GM12873 (cell line): ENCODE results near the gene NELFCD.

Source experiments
- CTCF ChIP-seq: IDR thresholded peaks from 2 replicates; pipeline ENCODE4 v1.5.1; 2012; ENCODE audit warnings: low read depth, mild to moderate bottlenecking, moderate library complexity, low read length, control low read depth; ENCODE audit not compliant: insufficient read depth; ENCODE audit errors: missing control alignments

Gene NELFCD

GRCh38 chr20:58980711-58981627, at the start of gene NELFCD:
Gene NELFCD, plus strand, starts transcription at chr20:58981256. Its CDS starts 54 bp downstream, at chr20:58981310.
- TF ChIP-seq CTCF: no peak

- TF ChIP-seq CTCF: no peak
Observed at GRCh38 chr20:58932170-58932569, 48.9 kb upstream of the NELFCD start.

GRCh38 chr20:58938078-58938477, 43.0 kb upstream of the NELFCD start:
- TF ChIP-seq CTCF: no peak

GRCh38 chr20:58938541-58938940, 42.5 kb upstream of the NELFCD start:
- TF ChIP-seq CTCF: no peak

- TF ChIP-seq CTCF: no peak
Observed at GRCh38 chr20:58941471-58941870, 39.6 kb upstream of the NELFCD start.

- TF ChIP-seq CTCF: no peak
Observed at GRCh38 chr20:58942549-58942948, 38.5 kb upstream of the NELFCD start.

- TF ChIP-seq CTCF: no peak
Observed at GRCh38 chr20:58944610-58945009, 36.4 kb upstream of the NELFCD start.
